Neural progenitor cell (in vitro differentiated cells): ENCODE data around the gene PLAAT4. TPM values are rescaled to one million over a fixed set of nuclear protein-coding genes. Genes with fewer than 3 reads are reported as not detected.

ENCODE experiments used
- DNase-seq: peaks from one replicate; pipeline ENCODE4 v3.0.0-alpha.2; 2016; ENCODE audit warnings: low spot score
- H2AFZ ChIP-seq: fragments of 200-600 bp; sonication (generic); replicated peaks from 2 replicates; pipeline ENCODE4 v1.6.1; 2016; ENCODE audit warnings: antibody characterized with exemption
- H3F3A ChIP-seq: fragments of 200-600 bp; sonication (generic); 2 replicates; pipeline ENCODE4 v1.6.1; 2016; ENCODE audit warnings: antibody characterized with exemption, low read depth
- H3K27ac ChIP-seq: fragments of 200-600 bp; sonication (generic); 2 replicates; pipeline ENCODE4 v1.5.1; 2016; ENCODE audit warnings: mild to moderate bottlenecking
- H3K27me3 ChIP-seq: fragments of 200-600 bp; sonication (generic); 2 replicates; pipeline ENCODE4 v1.6.1; 2016; ENCODE audit warnings: mild to moderate bottlenecking, moderate library complexity
- H3K36me3 ChIP-seq: fragments of 200-600 bp; sonication (generic); 2 replicates; pipeline ENCODE4 v1.5.1; 2016
- H3K4me1 ChIP-seq: fragments of 200-600 bp; sonication (generic); 2 replicates; pipeline ENCODE4 v1.6.1; 2016; ENCODE audit warnings: mixed run types
- H3K4me2 ChIP-seq: fragments of 200-600 bp; sonication (generic); 2 replicates; pipeline ENCODE4 v1.6.1; 2016
- H3K4me3 ChIP-seq: fragments of 200-600 bp; sonication (generic); 2 replicates; pipeline ENCODE4 v1.5.1; 2016
- H3K79me2 ChIP-seq: fragments of 200-600 bp; sonication (generic); 2 replicates; pipeline ENCODE4 v1.6.1; 2016; ENCODE audit warnings: low read depth
- H3K9ac ChIP-seq: fragments of 200-600 bp; sonication (generic); 2 replicates; pipeline ENCODE4 v1.6.1; 2016
- H3K9me3 ChIP-seq: fragments of 200-600 bp; sonication (generic); 2 replicates; pipeline ENCODE4 v1.5.1; 2016; ENCODE audit warnings: low read depth
- H4K20me1 ChIP-seq: fragments of 200-600 bp; sonication (generic); 2 replicates; pipeline ENCODE4 v1.6.1; 2016; ENCODE audit warnings: low read depth
- H3K27ac Mint-ChIP-seq: 3 replicates; pipeline ENCODE4 v1.8.0; 2021; ENCODE audit warnings: mixed read lengths
- H3K27me3 Mint-ChIP-seq: 2 replicates; pipeline ENCODE4 v1.8.0; 2022; ENCODE audit warnings: low read depth, mild to moderate bottlenecking, inconsistent platforms, moderate library complexity, mixed read lengths; ENCODE audit not compliant: insufficient read depth
- H3K36me3 Mint-ChIP-seq: 3 replicates; pipeline ENCODE4 v1.8.0; 2021; ENCODE audit warnings: mixed read lengths
- H3K4me1 Mint-ChIP-seq: 3 replicates; pipeline ENCODE4 v1.8.0; 2021; ENCODE audit warnings: mixed read lengths
- H3K4me3 Mint-ChIP-seq: 3 replicates; pipeline ENCODE4 v1.8.0; 2021; ENCODE audit warnings: mild to moderate bottlenecking, moderate library complexity, mixed read lengths
- H3K9me3 Mint-ChIP-seq: 3 replicates; pipeline ENCODE4 v1.8.0; 2020; ENCODE audit warnings: mixed read lengths
- EZH2 ChIP-seq: fragments of 200-600 bp; sonication (generic); IDR thresholded peaks from 2 replicates; pipeline ENCODE4 v1.6.1; 2017; ENCODE audit warnings: antibody characterized with exemption, mild to moderate bottlenecking, moderate library complexity
- EZH2phosphoT487 ChIP-seq: fragments of 200-600 bp; sonication (generic); IDR thresholded peaks from 2 replicates; pipeline ENCODE4 v1.6.1; 2017; ENCODE audit warnings: antibody characterized with exemption
- total RNA-seq: library from RNA; depleted of rRNA; stranded (reverse); fragments of >200 nt; gene quantifications from 2 replicates; pipeline ENCODE4 v1.2.3, GENCODE V29; 2015; ENCODE audit warnings: low replicate concordance
- TF ChIP-seq, protein P1 (sequence below): fragments of 200-600 bp; sonication (generic); IDR thresholded peaks from 2 replicates; pipeline ENCODE4 v1.5.1; 2017; ENCODE audit warnings: antibody characterized with exemption, mild to moderate bottlenecking

PLAAT4 gene
- total RNA-seq, 1 donor from 2014 or later = not detected

DNA sequence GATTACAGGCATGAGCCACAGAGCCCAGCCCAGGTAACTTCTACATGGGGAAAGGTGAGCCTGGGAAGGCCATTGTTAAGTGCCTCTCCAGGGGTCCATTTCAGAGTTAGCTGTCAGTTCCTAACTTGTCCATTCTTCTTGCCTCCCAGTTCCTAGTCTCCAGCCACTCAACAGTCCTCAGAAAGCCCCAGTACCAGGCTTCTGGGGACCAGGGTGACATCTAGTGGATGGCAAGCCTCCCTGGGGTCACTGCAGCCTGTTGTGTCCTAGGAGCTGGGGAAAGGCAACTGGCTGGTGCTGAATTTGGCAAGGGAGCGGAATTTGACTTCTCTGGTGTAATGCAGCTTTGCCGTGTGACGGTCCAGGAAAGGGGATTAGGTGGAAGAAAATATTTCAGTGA lies 28.6 kb upstream of the PLAAT4 start:
- H3K36me3 Mint-ChIP-seq = no peaks in the 10 kb centered on the region
- TF ChIP-seq EZH2 (no peak), EZH2phosphoT487 (no peak)
- TF ChIP-seq, protein P1, sequence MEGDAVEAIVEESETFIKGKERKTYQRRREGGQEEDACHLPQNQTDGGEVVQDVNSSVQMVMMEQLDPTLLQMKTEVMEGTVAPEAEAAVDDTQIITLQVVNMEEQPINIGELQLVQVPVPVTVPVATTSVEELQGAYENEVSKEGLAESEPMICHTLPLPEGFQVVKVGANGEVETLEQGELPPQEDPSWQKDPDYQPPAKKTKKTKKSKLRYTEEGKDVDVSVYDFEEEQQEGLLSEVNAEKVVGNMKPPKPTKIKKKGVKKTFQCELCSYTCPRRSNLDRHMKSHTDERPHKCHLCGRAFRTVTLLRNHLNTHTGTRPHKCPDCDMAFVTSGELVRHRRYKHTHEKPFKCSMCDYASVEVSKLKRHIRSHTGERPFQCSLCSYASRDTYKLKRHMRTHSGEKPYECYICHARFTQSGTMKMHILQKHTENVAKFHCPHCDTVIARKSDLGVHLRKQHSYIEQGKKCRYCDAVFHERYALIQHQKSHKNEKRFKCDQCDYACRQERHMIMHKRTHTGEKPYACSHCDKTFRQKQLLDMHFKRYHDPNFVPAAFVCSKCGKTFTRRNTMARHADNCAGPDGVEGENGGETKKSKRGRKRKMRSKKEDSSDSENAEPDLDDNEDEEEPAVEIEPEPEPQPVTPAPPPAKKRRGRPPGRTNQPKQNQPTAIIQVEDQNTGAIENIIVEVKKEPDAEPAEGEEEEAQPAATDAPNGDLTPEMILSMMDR = peak; percentile 63
- no peak overlapping the region for H3K27ac Mint-ChIP-seq
- Histone ChIP-seq H3K27ac (no peak overlapping the region), H4K20me1 (no peaks in the 10 kb centered on the region), H3K9ac (no peak overlapping the region), H3K4me1 (peaks cover 8% of the 10 kb centered on the region), H3K9me3 (no peaks in the 10 kb centered on the region), H3K4me3 (no peak overlapping the region), H3K4me2 (no peak overlapping the region), H3K27me3 (no peaks in the 10 kb centered on the region), H3F3A (no peaks in the 10 kb centered on the region), H3K36me3 (no peaks in the 10 kb centered on the region), H2AFZ (no peak overlapping the region), H3K79me2 (no peaks in the 10 kb centered on the region)
- H3K4me3 Mint-ChIP-seq = no peak overlapping the region
- peaks cover 7% of the 10 kb centered on the region for H3K27me3 Mint-ChIP-seq
- peak; percentile 71 for DNase-seq
- H3K4me1 Mint-ChIP-seq = peaks cover 8% of the 10 kb centered on the region
- no peaks in the 10 kb centered on the region for H3K9me3 Mint-ChIP-seq

DNA sequence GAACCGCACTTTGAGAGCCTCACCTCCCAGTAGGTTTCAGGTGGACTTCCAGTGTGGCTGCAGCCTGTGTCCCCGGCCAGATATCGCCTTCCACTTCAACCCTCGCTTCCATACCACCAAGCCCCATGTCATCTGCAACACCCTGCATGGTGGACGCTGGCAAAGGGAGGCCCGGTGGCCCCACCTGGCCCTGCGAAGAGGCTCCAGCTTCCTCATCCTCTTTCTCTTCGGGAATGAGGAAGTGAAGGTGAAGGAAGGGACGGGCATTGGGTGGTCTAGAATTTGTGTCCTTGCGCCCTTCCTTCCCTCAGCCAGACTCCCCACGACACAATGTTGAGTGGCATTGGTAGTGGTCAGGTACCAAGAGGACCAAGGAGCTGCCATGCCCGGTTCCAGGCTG lies 27.9 kb upstream of the PLAAT4 start:
- Histone ChIP-seq H3K9me3 (no peaks in the 10 kb centered on the region), H3K79me2 (no peaks in the 10 kb centered on the region), H3K4me3 (no peak overlapping the region), H3K27me3 (no peaks in the 10 kb centered on the region), H2AFZ (no peak overlapping the region), H3K9ac (no peak overlapping the region), H3K27ac (no peak overlapping the region), H3K4me1 (peaks cover 8% of the 10 kb centered on the region), H3K4me2 (no peak overlapping the region), H4K20me1 (no peaks in the 10 kb centered on the region), H3F3A (no peaks in the 10 kb centered on the region), H3K36me3 (no peaks in the 10 kb centered on the region)
- Mint-ChIP-seq H3K27me3 (peaks cover 3% of the 10 kb centered on the region), H3K4me1 (peaks cover 8% of the 10 kb centered on the region), H3K9me3 (no peaks in the 10 kb centered on the region), H3K27ac (no peak overlapping the region), H3K36me3 (no peaks in the 10 kb centered on the region), H3K4me3 (no peak overlapping the region)
- DNase-seq = no peak
- TF ChIP-seq, protein P1 = no peak
- no peak for TF ChIP-seq EZH2phosphoT487
- no peak for TF ChIP-seq EZH2

DNA sequence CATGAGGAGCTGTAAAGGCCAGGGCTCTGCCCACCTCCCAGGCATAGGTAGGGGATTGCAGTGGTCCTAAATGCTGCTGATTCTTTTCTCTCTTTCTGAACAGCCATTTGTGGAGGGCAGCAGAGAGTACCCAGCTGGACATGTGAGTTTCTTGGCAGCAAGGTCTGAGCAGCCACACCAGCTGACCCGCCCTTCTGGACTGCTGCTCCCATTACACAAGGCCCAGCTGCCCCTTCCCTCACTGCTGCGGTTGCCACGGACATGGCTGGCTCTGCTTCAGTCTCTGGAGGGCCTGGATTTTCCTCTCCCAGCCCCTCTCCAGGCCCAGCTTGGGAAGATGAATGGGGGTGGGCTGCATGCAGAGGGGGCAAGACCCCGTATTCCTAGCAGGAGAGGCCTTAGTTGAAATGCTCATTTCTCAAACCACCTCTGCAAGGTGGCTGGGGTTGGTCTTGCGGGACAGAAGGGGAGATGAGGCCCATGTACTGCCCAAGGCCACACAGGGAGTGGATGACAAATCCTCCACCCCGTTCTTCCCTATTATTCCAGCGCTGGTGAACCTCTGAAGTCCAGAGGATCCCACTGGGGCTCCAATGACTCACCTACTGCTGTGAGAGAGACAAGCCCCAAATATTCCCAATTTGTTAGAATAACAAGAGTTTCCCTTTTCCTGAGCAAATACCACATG lies 26.1 kb upstream of the PLAAT4 start:
- H3K4me1 ChIP-seq = peaks cover 8% of the 10 kb centered on the region
- H3K9me3 Mint-ChIP-seq = no peaks in the 10 kb centered on the region
- H3K27ac ChIP-seq = no peak overlapping the region
- no peaks in the 10 kb centered on the region for H3K79me2 ChIP-seq
- H3K9ac ChIP-seq = no peak overlapping the region
- H3K36me3 ChIP-seq = no peaks in the 10 kb centered on the region
- no peak overlapping the region for H2AFZ ChIP-seq
- H3K4me1 Mint-ChIP-seq = peaks cover 8% of the 10 kb centered on the region
- H3F3A ChIP-seq = no peaks in the 10 kb centered on the region
- no peaks in the 10 kb centered on the region for H3K27me3 ChIP-seq
- H3K4me3 ChIP-seq = no peak overlapping the region
- no peaks in the 10 kb centered on the region for H4K20me1 ChIP-seq
- peak; percentile 11 for DNase-seq
- peaks cover 4% of the 10 kb centered on the region for H3K27me3 Mint-ChIP-seq
- H3K4me3 Mint-ChIP-seq = no peak overlapping the region
- TF ChIP-seq EZH2phosphoT487 (no peak), EZH2 (no peak)
- TF ChIP-seq, protein P1 = no peak
- no peaks in the 10 kb centered on the region for H3K36me3 Mint-ChIP-seq
- H3K9me3 ChIP-seq = no peaks in the 10 kb centered on the region
- no peak overlapping the region for H3K4me2 ChIP-seq
- no peak overlapping the region for H3K27ac Mint-ChIP-seq
